Panc1 (cell line): ENCODE results near the gene INPP5A. TPM values are rescaled to one million over a fixed set of nuclear protein-coding genes. Genes with fewer than 3 reads are reported as not detected.

Experiments used
- ATAC-seq: fragments of 200-7000 bp; cut with Tn5 transposase; 2 replicates; pipeline ENCODE4 v1.9.1; 2020; ENCODE audit warnings: mild to moderate bottlenecking, moderate library complexity
- BruUV-seq: library from RNA; stranded (reverse); fragments of 400-500 nt; replicated peaks from 2 replicates; lab custom pipeline; 2021; lab: Mats Ljungman, UMichigan
- CTCF ChIA-PET: fragments of 300-600 bp; sonication (Branson Sonifier 250); formaldehyde crosslinking; loops from one replicate; lab custom pipeline; 2022; ENCODE audit warnings: antibody characterized with exemption; lab: Charles Lee
- POLR2A ChIA-PET: fragments of 300-600 bp; sonication (Branson Sonifier 250); formaldehyde crosslinking; loops from one replicate; lab custom pipeline; 2022; ENCODE audit warnings: antibody characterized with exemption; lab: Charles Lee
- DNase-seq: peaks from one replicate; pipeline ENCODE4 v3.0.0-alpha.2; 2010; ENCODE audit warnings: low read depth, low spot score
- H3K27ac ChIP-seq: 2 replicates; pipeline ENCODE4 v1.5.1; 2011; ENCODE audit warnings: mild to moderate bottlenecking, low read length, inconsistent platforms
- H3K27me3 ChIP-seq: fragments of 200-500 bp; sonication (Bioruptor generic); 2 replicates; pipeline ENCODE4 v1.6.0; 2014; ENCODE audit warnings: low read length, inconsistent platforms; ENCODE audit not compliant: control insufficient read depth, insufficient read depth
- H3K36me3 ChIP-seq: fragments of 200-500 bp; sonication (Bioruptor generic); 2 replicates; pipeline ENCODE4 v1.5.1; 2014; ENCODE audit warnings: inconsistent platforms, mild to moderate bottlenecking, low read length, moderate library complexity; ENCODE audit not compliant: control insufficient read depth, insufficient read depth
- H3K4me1 ChIP-seq: 2 replicates; pipeline ENCODE4 v1.5.1; 2011; ENCODE audit warnings: inconsistent platforms, mild to moderate bottlenecking, low read length, moderate library complexity; ENCODE audit not compliant: control insufficient read depth, insufficient read depth
- H3K4me3 ChIP-seq, 2 experiments: 2 replicates each; pipeline ENCODE4 v1.5.1; 2011 to 2012; ENCODE audit warnings: low read depth in 2 of 2, low read length in 2 of 2, mild to moderate bottlenecking in 2 of 2, inconsistent platforms in 1 of 2, moderate library complexity in 1 of 2
- H3K9me3 ChIP-seq: fragments of 200-500 bp; sonication (Bioruptor generic); 2 replicates; pipeline ENCODE4 v1.5.1; 2014; ENCODE audit warnings: low read depth, mild to moderate bottlenecking, inconsistent platforms, low read length, moderate library complexity; ENCODE audit not compliant: control insufficient read depth, insufficient read depth
- POLR2AphosphoS5 ChIP-seq: IDR thresholded peaks from 2 replicates; pipeline ENCODE4 v1.6.1; 2012; ENCODE audit warnings: mild to moderate bottlenecking, low read depth, low read length, moderate library complexity
- SIN3A ChIP-seq: IDR thresholded peaks from 2 replicates; pipeline ENCODE4 v1.6.1; 2012; ENCODE audit warnings: low read depth, mild to moderate bottlenecking, low read length, moderate library complexity, borderline replicate concordance; ENCODE audit not compliant: insufficient read depth
- TCF7L2 ChIP-seq: IDR thresholded peaks from 2 replicates; pipeline ENCODE4 v1.6.1; 2011; ENCODE audit warnings: mild to moderate bottlenecking, low read depth, low read length, inconsistent platforms
- in situ Hi-C: cut with HindIII; loops from 2 replicates; pipeline ENCODE4 v1.10.0; 2016; ENCODE audit warnings: low sequenced_read_pairs, low pct_unique_long_range_greater_than_20kb
- intact Hi-C: fragments of 100-400 bp; cut with micrococcal nuclease; formaldehyde crosslinking; loops from one replicate; pipeline ENCODE4 v1.10.0; 2022; ENCODE audit not compliant: unreplicated experiment
- total RNA-seq: library from RNA; stranded (reverse); gene quantifications from one replicate; pipeline ENCODE4 v1.2.1, GENCODE V29; 2021; ENCODE audit not compliant: unreplicated experiment
- TF ChIP-seq, protein P1 (sequence below), 2 experiments: IDR thresholded peaks; 2 replicates each; pipeline ENCODE4 v1.6.1; 2011 to 2012; ENCODE audit warnings: low read depth in 2 of 2, control low read depth in 1 of 2, low read length in 1 of 2, mild to moderate bottlenecking in 1 of 2, moderate library complexity in 1 of 2; ENCODE audit not compliant: insufficient read depth in 1 of 2
- TF ChIP-seq, protein P2 (sequence below): fragments of 450-650 bp; IDR thresholded peaks from 2 replicates; pipeline ENCODE4 v1.5.1; 2017; ENCODE audit warnings: mild to moderate bottlenecking

INPP5A gene
- total RNA-seq, 1 experiment from 2014 or later = 60.0 TPM

DNA sequence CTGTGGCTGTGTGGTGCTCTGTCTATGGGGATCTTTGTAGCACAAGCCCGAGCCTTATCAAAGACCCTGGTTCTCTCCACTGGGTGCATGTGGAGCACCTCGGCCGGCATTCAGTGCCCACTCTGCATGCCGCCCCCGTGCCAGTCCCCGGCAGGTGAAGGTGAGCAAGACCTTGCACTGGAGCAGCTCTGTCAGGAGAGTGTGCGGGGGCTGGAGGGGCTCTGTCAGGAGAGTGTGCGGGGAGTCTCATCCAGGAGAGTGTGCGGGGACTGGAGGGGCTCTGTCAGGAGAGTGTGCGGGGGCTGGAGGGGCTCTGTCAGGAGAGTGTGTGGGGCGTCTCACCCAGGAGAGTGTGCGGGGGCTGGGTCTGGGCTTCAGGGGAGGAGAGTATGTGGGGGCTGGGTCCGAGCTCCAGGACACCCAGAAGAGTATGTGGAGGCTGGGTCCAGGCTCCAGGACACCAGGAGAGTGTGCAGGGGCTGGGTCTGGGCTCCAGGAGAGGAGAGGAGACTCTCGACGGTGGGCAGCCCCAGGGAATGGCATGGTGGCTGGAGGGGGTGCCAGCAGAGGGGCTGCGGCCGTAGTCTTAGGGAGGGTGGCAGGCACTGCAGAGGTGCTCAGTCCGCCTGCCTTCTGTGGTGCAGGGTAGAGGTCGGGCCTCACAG is 40.8 kb downstream of the INPP5A start:
- Histone ChIP-seq H3K36me3 (no peaks in the 10 kb centered on the region), H3K9me3 (no peaks in the 10 kb centered on the region), H3K27me3 (no peaks in the 10 kb centered on the region), H3K4me1 (peaks cover 64% of the 10 kb centered on the region), H3K27ac (peak overlapping the region; percentile 73; the same call in 1 of the 2 replicates), H3K4me3 (no peak overlapping the region)
- DNase-seq (no peak), ATAC-seq (no peak)
- TF ChIP-seq, protein P1, sequence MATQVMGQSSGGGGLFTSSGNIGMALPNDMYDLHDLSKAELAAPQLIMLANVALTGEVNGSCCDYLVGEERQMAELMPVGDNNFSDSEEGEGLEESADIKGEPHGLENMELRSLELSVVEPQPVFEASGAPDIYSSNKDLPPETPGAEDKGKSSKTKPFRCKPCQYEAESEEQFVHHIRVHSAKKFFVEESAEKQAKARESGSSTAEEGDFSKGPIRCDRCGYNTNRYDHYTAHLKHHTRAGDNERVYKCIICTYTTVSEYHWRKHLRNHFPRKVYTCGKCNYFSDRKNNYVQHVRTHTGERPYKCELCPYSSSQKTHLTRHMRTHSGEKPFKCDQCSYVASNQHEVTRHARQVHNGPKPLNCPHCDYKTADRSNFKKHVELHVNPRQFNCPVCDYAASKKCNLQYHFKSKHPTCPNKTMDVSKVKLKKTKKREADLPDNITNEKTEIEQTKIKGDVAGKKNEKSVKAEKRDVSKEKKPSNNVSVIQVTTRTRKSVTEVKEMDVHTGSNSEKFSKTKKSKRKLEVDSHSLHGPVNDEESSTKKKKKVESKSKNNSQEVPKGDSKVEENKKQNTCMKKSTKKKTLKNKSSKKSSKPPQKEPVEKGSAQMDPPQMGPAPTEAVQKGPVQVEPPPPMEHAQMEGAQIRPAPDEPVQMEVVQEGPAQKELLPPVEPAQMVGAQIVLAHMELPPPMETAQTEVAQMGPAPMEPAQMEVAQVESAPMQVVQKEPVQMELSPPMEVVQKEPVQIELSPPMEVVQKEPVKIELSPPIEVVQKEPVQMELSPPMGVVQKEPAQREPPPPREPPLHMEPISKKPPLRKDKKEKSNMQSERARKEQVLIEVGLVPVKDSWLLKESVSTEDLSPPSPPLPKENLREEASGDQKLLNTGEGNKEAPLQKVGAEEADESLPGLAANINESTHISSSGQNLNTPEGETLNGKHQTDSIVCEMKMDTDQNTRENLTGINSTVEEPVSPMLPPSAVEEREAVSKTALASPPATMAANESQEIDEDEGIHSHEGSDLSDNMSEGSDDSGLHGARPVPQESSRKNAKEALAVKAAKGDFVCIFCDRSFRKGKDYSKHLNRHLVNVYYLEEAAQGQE (IDR thresholded peaks at IDR 0.05; ENCODE audit: insufficient read depth in 1 of 2, low read depth in 2 of 2, low read length in 1 of 2) = no peak
- intact Hi-C loops = loop anchor here (5.0 kb wide), 1 partner anchor 36 kb away; no protein-coding TSS in a partner anchor
- ChIA-PET POLR2A (interaction anchor here (0.7 kb wide), 1 partner anchor 103 kb away, joined by 12 read pairs; no protein-coding TSS in a partner anchor), CTCF (interaction anchor here (0.6 to 0.7 kb wide), 2 partner anchors 245 to 359 kb away, joined by 5 to 13 read pairs; no protein-coding TSS in a partner anchor)
- no TSS peak for BruUV-seq
- in situ Hi-C loops = no loop called here

DNA sequence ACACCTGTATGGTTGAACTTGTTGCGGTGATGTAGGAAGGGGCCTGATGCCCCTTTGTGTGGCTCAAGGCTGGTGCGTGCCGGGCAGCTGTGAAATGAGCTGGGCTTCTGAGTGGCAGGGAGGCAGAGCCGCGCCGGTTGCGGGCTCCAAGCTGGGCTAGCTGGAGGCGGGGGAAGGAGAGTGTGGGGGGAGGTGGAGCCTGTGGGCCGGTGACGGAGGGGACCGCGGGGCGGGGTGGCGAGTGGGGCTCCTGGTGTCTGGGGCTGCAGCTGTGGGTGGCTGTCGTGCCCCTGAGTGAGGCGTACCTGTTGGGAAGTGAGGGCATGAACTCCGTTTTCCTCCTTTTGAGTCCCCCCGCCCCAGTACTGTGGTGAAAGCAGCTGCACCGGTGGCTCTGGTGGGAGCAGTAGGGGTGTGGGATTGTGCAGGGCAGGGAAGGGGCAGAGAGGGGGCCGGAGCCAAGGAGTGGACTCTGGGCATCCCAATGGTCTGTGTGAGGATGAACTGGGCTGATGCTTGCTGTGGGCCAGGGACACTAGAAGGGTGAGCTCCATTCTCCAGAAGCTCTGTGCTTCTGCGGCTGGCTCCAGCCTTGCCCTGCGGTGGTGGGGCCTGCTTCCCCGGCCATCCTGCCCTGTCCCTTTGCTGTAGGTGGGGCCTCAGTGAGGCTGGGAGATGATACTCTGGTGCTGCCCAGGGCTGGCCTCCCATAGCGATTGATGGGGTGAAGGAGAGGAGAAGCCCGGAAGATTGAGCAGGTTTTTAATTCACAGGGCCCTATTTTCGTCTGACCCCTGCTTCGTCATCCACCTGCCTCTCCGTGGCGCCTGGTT is 41.7 kb downstream of the INPP5A start:
- H3K36me3 ChIP-seq = no peaks in the 10 kb centered on the region
- in situ Hi-C loops = no loop called here
- H3K4me1 ChIP-seq = peaks cover 70% of the 10 kb centered on the region
- no peaks in the 10 kb centered on the region for H3K9me3 ChIP-seq
- CTCF ChIA-PET = interaction anchor here (0.7 kb wide), 2 partner anchors 127 to 360 kb away, joined by 3 to 13 read pairs; no protein-coding TSS in a partner anchor
- ATAC-seq = no peak
- POLR2A ChIA-PET = no interaction called here
- no peak for DNase-seq
- no peaks in the 10 kb centered on the region for H3K27me3 ChIP-seq
- H3K27ac ChIP-seq = no peak overlapping the region
- intact Hi-C loops = loop anchor here (5.0 kb wide), 1 partner anchor 37 kb away; no protein-coding TSS in a partner anchor
- BruUV-seq = no TSS peak
- no peak overlapping the region for H3K4me3 ChIP-seq
- TF ChIP-seq, protein P2, sequence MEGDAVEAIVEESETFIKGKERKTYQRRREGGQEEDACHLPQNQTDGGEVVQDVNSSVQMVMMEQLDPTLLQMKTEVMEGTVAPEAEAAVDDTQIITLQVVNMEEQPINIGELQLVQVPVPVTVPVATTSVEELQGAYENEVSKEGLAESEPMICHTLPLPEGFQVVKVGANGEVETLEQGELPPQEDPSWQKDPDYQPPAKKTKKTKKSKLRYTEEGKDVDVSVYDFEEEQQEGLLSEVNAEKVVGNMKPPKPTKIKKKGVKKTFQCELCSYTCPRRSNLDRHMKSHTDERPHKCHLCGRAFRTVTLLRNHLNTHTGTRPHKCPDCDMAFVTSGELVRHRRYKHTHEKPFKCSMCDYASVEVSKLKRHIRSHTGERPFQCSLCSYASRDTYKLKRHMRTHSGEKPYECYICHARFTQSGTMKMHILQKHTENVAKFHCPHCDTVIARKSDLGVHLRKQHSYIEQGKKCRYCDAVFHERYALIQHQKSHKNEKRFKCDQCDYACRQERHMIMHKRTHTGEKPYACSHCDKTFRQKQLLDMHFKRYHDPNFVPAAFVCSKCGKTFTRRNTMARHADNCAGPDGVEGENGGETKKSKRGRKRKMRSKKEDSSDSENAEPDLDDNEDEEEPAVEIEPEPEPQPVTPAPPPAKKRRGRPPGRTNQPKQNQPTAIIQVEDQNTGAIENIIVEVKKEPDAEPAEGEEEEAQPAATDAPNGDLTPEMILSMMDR = no peak
- TF ChIP-seq, protein P1 (IDR thresholded peaks at IDR 0.05; ENCODE audit: insufficient read depth in 1 of 2, low read depth in 2 of 2, low read length in 1 of 2) = no peak
- TF ChIP-seq TCF7L2 (no peak), POLR2AphosphoS5 (no peak), SIN3A (no peak)
